Activated naive CD8-positive, alpha-beta T cell treated with anti-CD3 and anti-CD28 coated beads, Interleukin-2, amount 10 ng/mL, durations not matched to agents 7 days and 5 days (primary cell): ENCODE results near the gene TDRKH. TPM values are rescaled to one million over a fixed set of nuclear protein-coding genes. Genes with fewer than 3 reads are reported as not detected.

Source experiments
- ATAC-seq: fragments of 150-1000 bp; cut with Tn5 transposase; one replicate; pipeline ENCODE4 v1.10.0; 2021; ENCODE audit warnings: low read depth, moderate library complexity
- POLR2A ChIA-PET: fragments of 350-600 bp; sonication (Branson Sonifier 250); formaldehyde crosslinking; loops from one replicate; lab custom pipeline; 2021; ENCODE audit warnings: antibody characterized with exemption; lab: Charles Lee
- DNase-seq: peaks from one replicate; pipeline ENCODE4 v3.0.0; 2021
- H3K27ac Mint-ChIP-seq: one replicate; pipeline ENCODE4 v1.8.0; 2022; ENCODE audit warnings: mild to moderate bottlenecking, mixed read lengths
- H3K27me3 Mint-ChIP-seq: one replicate; pipeline ENCODE4 v1.8.0; 2022; ENCODE audit warnings: mild to moderate bottlenecking, moderate library complexity, mixed read lengths
- H3K36me3 Mint-ChIP-seq: one replicate; pipeline ENCODE4 v1.8.0; 2021; ENCODE audit warnings: mild to moderate bottlenecking, mixed read lengths
- H3K4me1 Mint-ChIP-seq: one replicate; pipeline ENCODE4 v1.8.0; 2021; ENCODE audit warnings: mixed read lengths
- H3K4me3 Mint-ChIP-seq: one replicate; pipeline ENCODE4 v1.8.0; 2022; ENCODE audit warnings: mild to moderate bottlenecking, moderate library complexity, mixed read lengths
- H3K9me3 Mint-ChIP-seq: one replicate; pipeline ENCODE4 v1.8.0; 2021; ENCODE audit warnings: mixed read lengths
- total RNA-seq, 2 experiments: library from RNA; stranded (reverse); gene quantifications; one replicate each; pipeline ENCODE4 v1.2.3, GENCODE V29; 2021

The TDRKH gene
- total RNA-seq, 2 experiments from 2014 or later, result 15.9 to 16.1 TPM

GRCh38 chr1:151723726-151724370 lies 66.5 kb downstream of the TDRKH start:
- POLR2A ChIA-PET, result no interaction called here
- DNase-seq (no peak), ATAC-seq (no peak)
- Mint-ChIP-seq H3K36me3 (no peaks in the 10 kb centered on the region), H3K27me3 (peaks cover 69% of the 10 kb centered on the region), H3K9me3 (no peaks in the 10 kb centered on the region), H3K4me3 (no peak overlapping the region), H3K4me1 (peaks cover 10% of the 10 kb centered on the region), H3K27ac (no peak overlapping the region)

Other genes with a start within 250 kb of the TDRKH start
- gene SNX27, start 178.4 kb downstream of the TDRKH start, total RNA-seq, result 10 to 100 TPM; 24.8 to 26.6 TPM
- not detected for gene CELF3, start 73.7 kb downstream of the TDRKH start, total RNA-seq
- gene RIIAD1, start 69.0 kb downstream of the TDRKH start, total RNA-seq, result not detected
- 10 to 100 TPM; 87.4 to 95.0 TPM for gene MRPL9, start 27.0 kb downstream of the TDRKH start, total RNA-seq
- under 1 TPM in 1 of 2 experiments, not detected in 1; 0.14 TPM for gene LINGO4, start 14.9 kb upstream of the TDRKH start, total RNA-seq
- gene RORC, start 41.3 kb upstream of the TDRKH start, total RNA-seq, result 1 to 10 TPM; 1.2 to 1.4 TPM
- gene C2CD4D, start 49.3 kb upstream of the TDRKH start, total RNA-seq, result under 1 TPM in 1 of 2 experiments, not detected in 1; 0.17 TPM
- not detected for gene THEM5, start 63.2 kb upstream of the TDRKH start, total RNA-seq
- 10 to 100 TPM; 46.6 to 49.7 TPM for gene THEM4, start 119.0 kb upstream of the TDRKH start, total RNA-seq
- 100 to 1,000 TPM; 529 to 544 TPM for gene S100A10, start 203.4 kb upstream of the TDRKH start, total RNA-seq
- 100 to 1,000 TPM; 241 to 262 TPM for gene S100A11, start 246.5 kb upstream of the TDRKH start, total RNA-seq